HepG2 (cell line): ENCODE measurements around the gene C1QTNF1. TPM values are rescaled to one million over a fixed set of nuclear protein-coding genes. Genes with fewer than 3 reads are reported as not detected.

Experiments
- ATAC-seq: fragments of 200-7000 bp; cut with Tn5 transposase; 3 replicates; pipeline ENCODE4 v1.9.1; 2020; ENCODE audit warnings: mild to moderate bottlenecking, moderate library complexity
- BruUV-seq: library from RNA; stranded (reverse); fragments of 400-500 nt; replicated peaks from 2 replicates; lab custom pipeline; 2021; lab: Mats Ljungman, UMichigan
- CTCF ChIA-PET: fragments of 300-600 bp; formaldehyde crosslinking; extraction: SDS; loops from one replicate; lab custom pipeline; 2021; ENCODE audit warnings: low total read pairs, inconsistent platforms, low intra/inter-chr PET ratio; lab: Yijun Ruan, JAX
- POLR2A ChIA-PET: fragments of 350-600 bp; sonication (Branson Sonifier 250); formaldehyde crosslinking; loops from one replicate; lab custom pipeline; 2020; ENCODE audit warnings: antibody characterized with exemption, inconsistent platforms; lab: Yijun Ruan, JAX
- DNase-seq: peaks from one replicate; pipeline ENCODE4 v3.0.0-alpha.2; 2015; ENCODE audit warnings: low spot score
- FAIRE-seq: peaks from 3 replicates; lab custom pipeline; 2011; peaks lifted over from hg19 to GRCh38; lab: Jason Lieb, UNC
- H2AFZ ChIP-seq: one replicate; pipeline ENCODE4 v1.6.1; 2011; ENCODE audit warnings: low read length, inconsistent platforms
- H3K27ac ChIP-seq: fragments of 300-600 bp; 3 replicates; pipeline ENCODE4 v1.8.0; 2011; ENCODE audit warnings: mixed run types, mild to moderate bottlenecking, mixed read lengths, low read length, inconsistent platforms; ENCODE audit not compliant: insufficient read depth; ENCODE audit errors: extremely low read length
- H3K27me3 ChIP-seq, 2 experiments: fragments of 200-600 bp in 1 of 2; 2 replicates in 1 of 2; 3 replicates in 1 of 2; pipeline versions ENCODE4 v1.6.0 to v1.8.0; 2011; ENCODE audit warnings: low read length in 2 of 2, mild to moderate bottlenecking in 2 of 2, moderate library complexity in 2 of 2, inconsistent platforms in 1 of 2; ENCODE audit not compliant: insufficient read depth in 2 of 2, control insufficient read depth in 1 of 2
- H3K36me3 ChIP-seq, 2 experiments: fragments of 200-600 bp in 1 of 2; replicated peaks in 1 of 2; 2 replicates in 1 of 2; 3 replicates in 1 of 2; pipeline versions ENCODE4 v1.5.1 to v1.8.0; 2011; ENCODE audit warnings: low read length in 2 of 2, inconsistent platforms in 1 of 2; ENCODE audit not compliant: insufficient read depth in 2 of 2, control insufficient read depth in 1 of 2
- H3K4me1 ChIP-seq: 2 replicates; pipeline ENCODE4 v1.5.1; 2012; ENCODE audit warnings: low read length, inconsistent platforms; ENCODE audit not compliant: insufficient read depth
- H3K4me2 ChIP-seq: 2 replicates; pipeline ENCODE4 v1.6.0; 2011; ENCODE audit warnings: low read depth, low read length, inconsistent platforms
- H3K4me3 ChIP-seq, 3 experiments: fragments of 200-600 bp in 1 of 3; sonication (generic), shearing (Covaris generic) in 1 of 3; replicated peaks in 1 of 3; 2 replicates each; pipeline ENCODE4 v1.5.1; 2011 to 2016; ENCODE audit warnings: low read length in 3 of 3, inconsistent platforms in 2 of 3, low read depth in 2 of 3, mild to moderate bottlenecking in 2 of 3, control low read depth in 1 of 3, mixed read lengths in 1 of 3; ENCODE audit not compliant: insufficient read depth in 1 of 3
- H3K79me2 ChIP-seq: one replicate; pipeline ENCODE4 v1.6.1; 2011; ENCODE audit warnings: low read length, inconsistent platforms; ENCODE audit not compliant: insufficient read depth
- H3K9ac ChIP-seq: 2 replicates; pipeline ENCODE4 v1.6.0; 2011; ENCODE audit warnings: mild to moderate bottlenecking, low read depth, low read length, inconsistent platforms; ENCODE audit not compliant: insufficient read depth
- H3K9me3 ChIP-seq: 2 replicates; pipeline ENCODE4 v1.5.1; 2012; ENCODE audit warnings: mild to moderate bottlenecking, low read length
- H4K20me1 ChIP-seq: 2 replicates; pipeline ENCODE4 v1.6.0; 2011; ENCODE audit warnings: inconsistent platforms, mild to moderate bottlenecking, low read length, moderate library complexity; ENCODE audit not compliant: insufficient read depth
- ADNP ChIP-seq: sonication (generic); formaldehyde crosslinking; IDR thresholded peaks from 2 replicates; pipeline ENCODE4 v1.4.0; 2020; ENCODE audit warnings: missing genetic modification reagents
- CTCF ChIP-seq: sonication (generic); formaldehyde crosslinking; IDR thresholded peaks from 2 replicates; pipeline ENCODE4 v1.5.0; 2020; ENCODE audit warnings: mild to moderate bottlenecking, missing genetic modification reagents, moderate library complexity
- EZH2 ChIP-seq: conservative IDR thresholded peaks from 2 replicates; pipeline ENCODE4 v1.6.1; 2012; ENCODE audit warnings: mild to moderate bottlenecking, low read depth, low read length, moderate library complexity
- FOXK1 ChIP-seq: sonication (generic); formaldehyde crosslinking; IDR thresholded peaks from 2 replicates; pipeline ENCODE4 v1.4.0; 2020; ENCODE audit warnings: low read depth, missing genetic modification reagents, borderline replicate concordance
- NR2C2 ChIP-seq: sonication (generic); formaldehyde crosslinking; IDR thresholded peaks from 2 replicates; pipeline ENCODE4 v1.4.0; 2020; ENCODE audit warnings: missing genetic modification reagents, mild to moderate bottlenecking, moderate library complexity, borderline replicate concordance
- NR2F2 ChIP-seq: IDR thresholded peaks from 2 replicates; pipeline ENCODE4 v1.6.1; 2012; ENCODE audit warnings: low read depth, inconsistent platforms, borderline replicate concordance
- PCBP2 ChIP-seq: fragments of 200-400 bp; formaldehyde crosslinking; optimal IDR thresholded peaks from 2 replicates; pipeline ENCODE3; 2018; ENCODE audit warnings: low read length, low read depth; ENCODE audit not compliant: poor library complexity, severe bottlenecking
- POGZ ChIP-seq: sonication (generic); formaldehyde crosslinking; IDR thresholded peaks from 2 replicates; pipeline ENCODE4 v1.4.0; 2020; ENCODE audit warnings: mild to moderate bottlenecking, missing genetic modification reagents
- RBM22 ChIP-seq: fragments of 200-400 bp; formaldehyde crosslinking; optimal IDR thresholded peaks from 2 replicates; pipeline ENCODE3; 2017; ENCODE audit warnings: mild to moderate bottlenecking, low read length, moderate library complexity
- SALL1 ChIP-seq: sonication (generic); formaldehyde crosslinking; IDR thresholded peaks from 2 replicates; pipeline ENCODE4 v1.8.0; 2022; ENCODE audit warnings: mild to moderate bottlenecking, missing genetic modification reagents
- SCMH1 ChIP-seq: sonication (generic); formaldehyde crosslinking; IDR thresholded peaks from 2 replicates; pipeline ENCODE4 v1.9.0; 2021; ENCODE audit warnings: missing genetic modification reagents, mild to moderate bottlenecking, borderline replicate concordance
- SP5 ChIP-seq: IDR thresholded peaks from 2 replicates; pipeline ENCODE4 v1.6.1; 2016; ENCODE audit warnings: low read depth, borderline replicate concordance
- ZNF205 ChIP-seq: IDR thresholded peaks from 2 replicates; pipeline ENCODE4 v1.6.1; 2018; ENCODE audit warnings: missing biosample characterization, missing genetic modification reagents
- ZNF549 ChIP-seq: sonication (generic); formaldehyde crosslinking; IDR thresholded peaks from 2 replicates; pipeline ENCODE4 v1.5.0; 2020; ENCODE audit warnings: missing genetic modification reagents
- ZNF580 ChIP-seq: IDR thresholded peaks from 2 replicates; pipeline ENCODE4 v1.6.1; 2016; ENCODE audit warnings: low read depth, borderline replicate concordance
- ZSCAN31 ChIP-seq: sonication (generic); formaldehyde crosslinking; IDR thresholded peaks from 2 replicates; pipeline ENCODE4 v1.5.0; 2020; ENCODE audit warnings: low read depth, mild to moderate bottlenecking, missing genetic modification reagents
- WGBS: methylation state at CpG from one replicate; pipeline ENCODE4 v1.1.6; 2017; ENCODE audit warnings: low lambda C conversion rate; 5-methylcytosine and 5-hydroxymethylcytosine counted together
- in situ Hi-C: cut with HindIII; loops from 2 replicates; pipeline ENCODE4 v1.10.0; 2017; ENCODE audit warnings: low pct_unique_long_range_greater_than_20kb; ENCODE audit not compliant: extremely low pct_ligation_motif_present
- intact Hi-C: fragments of 100-400 bp; cut with micrococcal nuclease; formaldehyde crosslinking; loops from one replicate; pipeline ENCODE4 v1.10.0; 2022; ENCODE audit not compliant: unreplicated experiment
- polyA plus RNA-seq, 8 experiments: library from polyadenylated mRNA; depleted of rRNA in 3 of 8; stranded (reverse) in 7 of 8; unstranded in 1 of 8; fragments of >200 nt; fragmentation: Illumina TruSeq in 4 of 8; extraction: Trizol in 4 of 8; gene quantifications; 2 replicates each; pipeline versions ENCODE4 v1.2.1 to v1.2.3, GENCODE V29; 2011 to 2016; ENCODE audit warnings: low read depth in 4 of 8, missing spikeins in 1 of 8, mixed read lengths in 1 of 8; ENCODE audit not compliant: insufficient read depth in 1 of 8
- total RNA-seq, 5 experiments: library from RNA; depleted of rRNA; stranded (reverse); fragments of >200 nt; fragmentation: Illumina TruSeq; extraction: Trizol; gene quantifications; 2 replicates each; pipeline ENCODE4 v1.2.3, GENCODE V29; 2016; ENCODE audit warnings: low read depth in 1 of 5

Gene C1QTNF1
- total and polyA plus RNA-seq, 2 of the 13 experiments (the other 11 are each of a cell fraction or from before 2014, with no cell fraction given): 0.18 to 0.86 TPM

- H3K27ac ChIP-seq: no peak overlapping the region
- FAIRE-seq (no peak), DNase-seq (no peak), ATAC-seq (no peak)
- H3K4me2 ChIP-seq: no peak overlapping the region
- H3K79me2 ChIP-seq: peaks cover 5% of the 10 kb centered on the region
- no TSS peak for BruUV-seq
- H3K27me3 ChIP-seq: no peaks in the 10 kb centered on the region
- H4K20me1 ChIP-seq: no peaks in the 10 kb centered on the region
- WGBS: 94% methylated on average over 21 of the region's 21 CpGs
- no peak overlapping the region for H3K9ac ChIP-seq
- no peak overlapping the region for H3K4me3 ChIP-seq
- in situ Hi-C loops (no loop called here), intact Hi-C loops (loop anchor here (5.0 kb wide), 1 partner anchor 61 kb away; no protein-coding TSS in a partner anchor)
- H3K4me1 ChIP-seq: peaks cover 25% of the 10 kb centered on the region
- CTCF ChIA-PET: no interaction called here
- no peaks in the 10 kb centered on the region for H3K9me3 ChIP-seq
- TF ChIP-seq ZSCAN31 (no peak), ADNP (CRISPR knock-in tag) (no peak), SCMH1 (CRISPR knock-in tag) (no peak), NR2F2 (no peak)
- no peak overlapping the region for H2AFZ ChIP-seq
- peaks cover 13 to 34% of the 10 kb centered on the region in 2 experiments; a peak in 4 of 5 replicates for H3K36me3 ChIP-seq
- POLR2A ChIA-PET: no interaction called here
Observed at GRCh38 chr17:79078476-79079190, 54.7 kb downstream of the C1QTNF1 start.

GRCh38 chr17:79079421-79080200 is 55.6 kb downstream of the C1QTNF1 start:
- in situ Hi-C loops (loop anchor here (5.0 kb wide), 1 partner anchor 32 kb away; no protein-coding TSS in a partner anchor), intact Hi-C loops (loop anchor here (5.0 kb wide), 1 partner anchor 62 kb away; no protein-coding TSS in a partner anchor)
- Histone ChIP-seq H3K9ac (no peak overlapping the region), H3K4me3 (no peak overlapping the region), H3K79me2 (peaks cover 5% of the 10 kb centered on the region), H3K36me3 (peaks cover 14 to 40% of the 10 kb centered on the region in 2 experiments; a peak in 4 of 5 replicates), H3K4me1 (peaks cover 15% of the 10 kb centered on the region), H3K4me2 (no peak overlapping the region), H3K9me3 (no peaks in the 10 kb centered on the region), H4K20me1 (no peaks in the 10 kb centered on the region), H2AFZ (no peak overlapping the region), H3K27ac (no peak overlapping the region), H3K27me3 (no peaks in the 10 kb centered on the region)
- ChIA-PET CTCF (no interaction called here), POLR2A (no interaction called here)
- 95% methylated on average over 22 of the region's 22 CpGs for WGBS
- no TSS peak for BruUV-seq
- FAIRE-seq (no peak), ATAC-seq (no peak), DNase-seq (no peak)
- TF ChIP-seq ZNF580 (CRISPR knock-in tag) (no peak), SALL1 (CRISPR knock-in tag) (no peak), POGZ (CRISPR knock-in tag) (no peak), SP5 (no peak), RBM22 (no peak), NR2C2 (CRISPR knock-in tag) (no peak), PCBP2 (no peak), FOXK1 (no peak), ZNF205 (CRISPR knock-in tag) (no peak), ZNF549 (CRISPR knock-in tag) (no peak), CTCF (CRISPR knock-in tag) (no peak), EZH2 (no peak)
